Endodermal cell (in vitro differentiated cells): ENCODE results near the gene GRM3. TPM values are rescaled to one million over a fixed set of nuclear protein-coding genes. Genes with fewer than 3 reads are reported as not detected.
A peak's percentile ranks its signal among the peaks of the same experiment; 100 is the strongest.

Source experiments
- DNase-seq: peaks from one replicate; pipeline ENCODE4 v3.0.0-alpha.2; 2017
- H3K27ac ChIP-seq: 2 replicates; pipeline ENCODE4 v1.5.1; 2013; ENCODE audit warnings: mild to moderate bottlenecking, low read depth, low read length, moderate library complexity
- H3K27me3 ChIP-seq: 2 replicates; pipeline ENCODE4 v1.6.1; 2013; ENCODE audit warnings: mild to moderate bottlenecking, low read length, moderate library complexity; ENCODE audit not compliant: insufficient read depth, control insufficient read depth, poor library complexity, severe bottlenecking
- H3K36me3 ChIP-seq: 2 replicates; pipeline ENCODE4 v1.7.0; 2013; ENCODE audit warnings: mild to moderate bottlenecking, low read length, moderate library complexity; ENCODE audit not compliant: control insufficient read depth, insufficient read depth
- H3K4me1 ChIP-seq: one replicate; pipeline ENCODE4 v1.7.0; 2013; ENCODE audit warnings: low read length; ENCODE audit not compliant: control insufficient read depth, insufficient read depth
- H3K4me3 ChIP-seq: 2 replicates; pipeline ENCODE4 v1.5.1; 2013; ENCODE audit warnings: mild to moderate bottlenecking, low read length, moderate library complexity
- H3K9ac ChIP-seq: 2 replicates; pipeline ENCODE4 v1.6.1; 2013; ENCODE audit warnings: mild to moderate bottlenecking, low read length, moderate library complexity; ENCODE audit not compliant: poor library complexity, severe bottlenecking; ENCODE audit errors: extremely low read depth
- H3K9me3 ChIP-seq: 2 replicates; pipeline ENCODE4 v1.6.1; 2013; ENCODE audit warnings: mild to moderate bottlenecking, low read length, moderate library complexity; ENCODE audit not compliant: control insufficient read depth
- H3K27ac Mint-ChIP-seq: 2 replicates; pipeline ENCODE4 v1.8.0; 2020; ENCODE audit warnings: mixed read lengths
- H3K27me3 Mint-ChIP-seq: 2 replicates; pipeline ENCODE4 v1.8.0; 2021; ENCODE audit warnings: mild to moderate bottlenecking, mixed read lengths; ENCODE audit not compliant: insufficient read depth
- H3K36me3 Mint-ChIP-seq: 2 replicates; pipeline ENCODE4 v1.8.0; 2020; ENCODE audit warnings: low read depth, mixed read lengths
- H3K4me1 Mint-ChIP-seq: 2 replicates; pipeline ENCODE4 v1.8.0; 2020; ENCODE audit warnings: mixed read lengths
- H3K4me3 Mint-ChIP-seq: 2 replicates; pipeline ENCODE4 v1.8.0; 2020; ENCODE audit warnings: mild to moderate bottlenecking, moderate library complexity, mixed read lengths
- H3K9me3 Mint-ChIP-seq: 2 replicates; pipeline ENCODE4 v1.8.0; 2020; ENCODE audit warnings: mild to moderate bottlenecking, mixed read lengths
- CTCF ChIP-seq: fragments of 200-600 bp; sonication (generic); conservative IDR thresholded peaks from 2 replicates; pipeline ENCODE4 v1.5.0; 2021; ENCODE audit warnings: antibody characterized with exemption, mild to moderate bottlenecking
- WGBS, 2 experiments: methylation state at CpG; one replicate each; pipeline versions ENCODE4 v1.1.5 to v1.1.7; 2013; ENCODE audit warnings: missing lambda C conversion rate in 2 of 2, mixed read lengths in 1 of 2; ENCODE audit not compliant: insufficient coverage in 1 of 2, insufficient read length in 1 of 2; 5-methylcytosine and 5-hydroxymethylcytosine counted together
- total RNA-seq, 2 donors: library from RNA; stranded (reverse); fragmentation: NEBNext Ultra II Directional in 1 of 2; extraction: Animal tissue kit (Norgen Biotek cat#: 25700) in 1 of 2; gene quantifications; 2 replicates in 1 of 2; 3 replicates in 1 of 2; pipeline ENCODE4 v1.2.1, GENCODE V29; 2021

GRM3 gene
- total RNA-seq, 2 donors from 2014 or later: 0.75 to 0.91 TPM

DNA sequence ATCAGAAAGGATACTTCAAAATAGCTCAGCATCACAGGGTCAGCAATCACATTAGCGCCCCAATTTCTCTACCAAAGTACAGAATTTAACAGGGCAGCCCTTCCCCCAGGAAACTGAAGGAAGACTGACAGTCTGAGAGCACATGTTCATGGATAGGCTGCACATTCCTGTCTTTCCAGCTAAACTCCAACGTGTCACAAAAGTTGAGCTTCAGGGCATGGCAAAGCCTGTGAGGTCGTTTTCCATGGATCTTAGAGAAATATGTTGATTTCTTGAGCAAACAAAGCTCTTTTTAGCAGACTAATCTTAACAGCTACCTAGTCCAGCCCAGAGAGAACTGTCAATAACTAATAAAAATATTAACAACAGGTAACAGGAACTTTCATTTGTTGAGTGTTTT is 207.9 kb downstream of the GRM3 start:
- Histone ChIP-seq H3K9me3 (no peaks in the 10 kb centered on the region), H3K36me3 (no peaks in the 10 kb centered on the region), H3K27me3 (no peaks in the 10 kb centered on the region), H3K27ac (no peak overlapping the region), H3K4me1 (peaks cover 9% of the 10 kb centered on the region), H3K4me3 (no peak overlapping the region), H3K9ac (no peak overlapping the region)
- no peak for DNase-seq
- Mint-ChIP-seq H3K9me3 (no peaks in the 10 kb centered on the region), H3K4me1 (peaks cover 9% of the 10 kb centered on the region), H3K4me3 (no peak overlapping the region), H3K27ac (no peak overlapping the region), H3K36me3 (no peaks in the 10 kb centered on the region), H3K27me3 (no peaks in the 10 kb centered on the region)
- WGBS, 2 experiments: 82 to 94% methylated on average over 2 to 3 of the region's 3 CpGs
- no peak for TF ChIP-seq CTCF

DNA sequence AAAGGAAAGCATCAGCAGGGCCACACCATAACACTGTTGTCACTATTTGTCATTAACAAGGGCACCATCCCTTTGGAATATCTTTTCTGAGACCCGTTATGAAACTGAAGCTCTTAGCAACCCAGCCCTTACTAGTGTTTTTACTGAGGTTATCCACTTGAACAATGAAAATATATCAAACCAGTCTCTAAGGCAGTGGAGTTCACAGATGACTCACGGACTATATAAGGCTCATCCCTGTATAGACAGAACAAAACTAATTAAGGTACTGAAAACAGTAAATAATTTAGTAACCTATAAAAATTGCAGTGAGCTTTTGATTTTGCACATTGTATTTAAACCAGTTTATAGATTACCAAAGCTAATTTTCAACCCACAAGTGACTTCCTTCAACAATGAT is 219.7 kb downstream of the GRM3 start:
- no peak overlapping the region for H3K9ac ChIP-seq
- Mint-ChIP-seq H3K27me3 (no peaks in the 10 kb centered on the region), H3K27ac (no peak overlapping the region), H3K36me3 (peaks cover 36% of the 10 kb centered on the region), H3K4me1 (peaks cover 6% of the 10 kb centered on the region), H3K4me3 (no peak overlapping the region), H3K9me3 (peaks cover 6% of the 10 kb centered on the region)
- no peak for TF ChIP-seq CTCF
- H3K4me1 ChIP-seq: peaks cover 8% of the 10 kb centered on the region
- no peak overlapping the region for H3K27ac ChIP-seq
- no peak for DNase-seq
- WGBS, 2 experiments: 98 to 100% methylated on average over 1 to 2 of the region's 2 CpGs
- H3K9me3 ChIP-seq: peaks cover 9% of the 10 kb centered on the region
- no peaks in the 10 kb centered on the region for H3K27me3 ChIP-seq
- no peak overlapping the region for H3K4me3 ChIP-seq
- peaks cover 25% of the 10 kb centered on the region for H3K36me3 ChIP-seq

GRCh38 chr7:86867163-86867762 is 223.6 kb downstream of the GRM3 start:
- H3K36me3 ChIP-seq: peaks cover 38% of the 10 kb centered on the region
- Mint-ChIP-seq H3K4me3 (no peak overlapping the region), H3K27ac (no peak overlapping the region), H3K4me1 (peaks cover 6% of the 10 kb centered on the region), H3K9me3 (peaks cover 6% of the 10 kb centered on the region), H3K36me3 (peaks cover 38% of the 10 kb centered on the region), H3K27me3 (no peaks in the 10 kb centered on the region)
- no peak overlapping the region for H3K4me3 ChIP-seq
- H3K27me3 ChIP-seq: no peaks in the 10 kb centered on the region
- TF ChIP-seq CTCF: no peak
- peak overlapping the region; percentile 40 for H3K27ac ChIP-seq
- peaks cover 16% of the 10 kb centered on the region for H3K9me3 ChIP-seq
- H3K4me1 ChIP-seq: peaks cover 8% of the 10 kb centered on the region
- H3K9ac ChIP-seq: no peak overlapping the region
- 83 to 94% methylated on average over 3 to 5 of the region's 5 CpGs for WGBS, 2 experiments
- no peak for DNase-seq
